HG02642 (cell line): ENCODE measurements around the gene GRIPAP1.

ENCODE experiments used
- ATAC-seq: cut with Tn5 transposase; IDR thresholded peaks from one replicate; pipeline ENCODE4 v1.9.1; 2021; ENCODE audit warnings: mild to moderate bottlenecking; ENCODE audit not compliant: unreplicated experiment, poor library complexity

Gene GRIPAP1

GRCh38 chrX:48934581-48935300, 67.3 kb downstream of the GRIPAP1 start:
- ATAC-seq: no peak

- no peak for ATAC-seq
Observed at GRCh38 chrX:48933757-48934156, 68.3 kb downstream of the GRIPAP1 start.

- ATAC-seq: no peak
Observed at GRCh38 chrX:48927736-48928382, 74.2 kb downstream of the GRIPAP1 start.

GRCh38 chrX:48927123-48927522, 74.9 kb downstream of the GRIPAP1 start:
- no peak for ATAC-seq

- no peak for ATAC-seq
Observed at GRCh38 chrX:48924270-48924669, 77.8 kb downstream of the GRIPAP1 start.

- no peak for ATAC-seq
Observed at GRCh38 chrX:48923771-48924170, 78.3 kb downstream of the GRIPAP1 start.
